Inflammatory macrophage (primary cell): Measurements from ENCODE around the gene MAST2.

Source experiments
- DNase-seq, 2 donors: peaks; one replicate each; pipeline ENCODE4 v3.0.0-alpha.2; 2020 to 2022

MAST2 gene

DNA sequence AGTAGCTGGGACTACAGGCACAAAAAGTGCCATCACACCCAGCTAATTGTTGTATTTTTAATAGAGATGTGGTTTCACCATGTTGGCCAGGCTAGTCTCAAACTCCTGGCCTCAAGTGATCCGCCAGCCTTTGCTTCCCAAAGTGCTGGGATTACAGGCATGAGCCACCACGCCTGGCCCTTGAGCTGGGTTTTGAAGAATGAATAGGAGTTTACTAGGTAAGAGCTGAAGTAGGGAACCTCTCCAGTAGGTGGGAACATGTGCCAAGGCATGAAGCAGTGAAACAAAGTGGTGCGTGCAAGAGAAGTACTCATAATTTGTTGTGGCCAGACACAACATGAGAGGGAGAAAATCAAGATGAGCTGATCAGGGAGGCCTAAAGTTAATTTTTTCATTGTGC is 55.8 kb downstream of the MAST2 start:
- no peak for DNase-seq

GRCh38 chr1:45862008-45862407 is 58.6 kb downstream of the MAST2 start:
- no peak for DNase-seq

- no peak for DNase-seq
These were observed 59.8 kb downstream of the MAST2 start for GRCh38 chr1:45863218-45863617.

- DNase-seq: no peak
These were observed 61.0 kb downstream of the MAST2 start for GRCh38 chr1:45864167-45865106.

DNA sequence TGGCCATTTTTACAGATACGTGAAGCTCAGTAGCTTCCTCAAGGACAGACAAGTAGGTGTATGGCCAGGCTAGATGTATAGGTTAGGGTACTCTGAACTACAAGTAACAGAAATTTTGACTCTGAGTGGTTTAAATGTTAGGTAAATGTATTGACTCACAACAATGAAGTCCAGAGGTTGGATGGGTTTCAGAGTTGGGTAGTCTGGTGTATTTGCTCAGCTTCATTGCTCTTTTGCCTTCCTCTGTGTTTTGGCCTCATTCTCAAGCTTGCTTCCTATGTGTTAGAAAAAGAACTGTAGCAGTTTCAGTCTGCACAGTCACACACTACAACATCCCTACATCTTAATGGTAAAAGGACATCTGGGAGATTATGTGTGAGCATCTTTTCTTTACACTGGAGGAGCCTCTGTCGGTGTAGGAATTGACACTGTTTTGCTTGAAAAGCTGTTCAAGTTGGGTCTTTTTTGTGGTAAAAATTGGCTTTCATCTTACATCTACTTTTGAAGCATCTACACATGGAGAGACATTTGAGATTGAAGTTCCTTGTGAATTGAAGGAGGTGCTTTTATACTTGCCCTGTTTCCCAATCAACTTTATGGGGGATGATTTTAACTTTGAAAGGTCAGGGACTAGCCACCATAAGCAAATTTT is 64.4 kb downstream of the MAST2 start:
- DNase-seq: no peak

GRCh38 chr1:45868861-45869260 is 65.4 kb downstream of the MAST2 start:
- DNase-seq: no peak

DNA sequence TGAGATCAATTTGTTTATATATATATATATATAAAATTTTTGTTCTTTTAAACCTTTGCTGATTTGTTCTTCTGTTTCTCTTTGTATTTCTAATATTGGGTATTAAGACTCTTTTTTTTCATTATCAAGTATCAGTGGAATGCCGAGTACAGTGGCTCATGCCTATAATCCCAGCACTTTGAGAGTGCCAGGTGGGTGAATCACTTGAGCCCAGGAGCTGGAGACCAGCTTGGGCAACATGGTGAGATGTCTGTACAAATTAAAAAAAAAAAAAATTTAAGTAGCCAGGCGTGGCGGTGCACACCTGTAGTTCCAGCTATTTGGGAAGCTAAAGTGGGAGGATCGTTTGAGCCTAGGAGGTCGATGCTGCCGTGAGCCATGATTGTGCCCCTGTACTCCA is 67.1 kb downstream of the MAST2 start:
- DNase-seq: no peak

DNA sequence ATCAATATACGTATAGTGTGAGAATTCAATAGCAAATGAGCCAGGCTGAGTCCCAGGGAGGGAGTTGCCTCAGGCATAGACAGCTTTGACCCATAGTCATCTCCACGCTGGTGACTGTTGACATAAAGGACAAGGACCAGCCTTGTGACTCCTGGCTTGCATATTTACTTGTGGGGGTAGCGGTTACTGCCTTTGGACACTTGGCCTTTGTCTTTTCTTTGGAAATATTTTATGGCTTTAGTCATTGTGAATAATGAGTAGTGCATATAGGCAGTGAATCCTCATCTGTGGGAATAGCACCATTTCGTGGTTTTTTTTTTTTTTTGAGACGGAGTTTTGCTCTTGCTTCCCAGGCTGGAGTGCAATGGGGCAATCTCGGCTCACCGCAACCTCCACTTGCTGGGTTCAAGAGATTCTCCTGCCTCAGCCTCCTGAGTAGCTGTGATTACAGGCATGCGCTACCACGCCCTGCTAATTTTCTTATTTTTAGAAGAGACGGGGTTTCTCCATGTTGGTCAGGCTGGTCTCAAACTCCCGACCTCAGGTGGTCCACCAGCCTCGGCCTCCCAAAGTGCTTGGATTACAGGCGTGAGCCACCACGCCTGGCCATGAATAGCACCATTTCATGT is 68.9 kb downstream of the MAST2 start:
- peak in 1 of 2 donors; percentile 9 for DNase-seq

DNA sequence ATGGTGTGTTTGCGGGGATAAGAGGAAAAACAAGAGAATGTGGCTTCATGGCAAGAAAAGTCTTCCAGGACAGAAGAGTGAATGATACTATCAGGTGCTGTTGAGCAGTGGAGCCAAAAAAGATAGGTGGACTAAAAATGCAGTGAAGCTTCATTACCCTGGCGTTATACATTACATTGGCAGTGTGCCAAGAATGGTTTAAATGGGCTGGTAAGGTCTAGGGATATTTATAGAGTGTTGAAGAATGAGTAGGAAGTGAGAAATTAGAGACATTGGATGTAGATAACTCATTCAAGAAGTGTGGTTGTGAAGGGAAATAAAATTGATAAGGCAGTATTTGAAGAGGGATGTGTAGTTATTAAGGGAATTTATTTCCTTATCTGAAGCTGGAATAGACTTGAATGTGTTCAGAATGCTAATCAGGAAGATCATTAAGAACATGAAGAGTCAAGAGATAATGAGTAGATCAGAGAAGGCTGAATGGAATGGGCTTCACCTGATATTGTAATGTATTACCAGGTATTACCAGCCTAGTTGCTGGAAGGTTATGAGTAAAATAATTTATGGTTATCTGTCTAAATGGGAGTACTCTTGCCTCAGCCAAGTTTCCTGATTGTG is 72.7 kb downstream of the MAST2 start:
- DNase-seq: no peak

DNA sequence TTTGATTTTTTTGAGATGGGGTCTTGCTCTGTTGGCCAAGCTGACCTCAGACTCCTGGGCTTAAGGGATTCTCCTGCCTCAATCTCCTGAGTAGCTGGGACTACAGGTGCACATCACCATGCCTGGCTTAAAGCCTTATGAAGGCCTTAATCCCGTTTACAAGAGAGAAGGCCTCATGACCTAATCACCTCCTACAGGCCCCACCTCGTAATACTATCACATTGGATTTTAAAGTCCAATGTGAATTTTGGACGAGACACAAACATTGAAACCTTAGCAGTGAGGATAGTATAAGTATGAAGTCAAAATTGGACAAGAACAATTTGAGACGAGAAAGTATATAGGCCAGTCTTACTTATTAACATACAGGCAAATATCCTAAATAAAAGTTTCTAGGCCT is 73.9 kb downstream of the MAST2 start:
- DNase-seq: no peak

GRCh38 chr1:45879885-45880598 is 76.6 kb downstream of the MAST2 start:
- DNase-seq: peak in 1 of 2 donors; percentile 21

DNA sequence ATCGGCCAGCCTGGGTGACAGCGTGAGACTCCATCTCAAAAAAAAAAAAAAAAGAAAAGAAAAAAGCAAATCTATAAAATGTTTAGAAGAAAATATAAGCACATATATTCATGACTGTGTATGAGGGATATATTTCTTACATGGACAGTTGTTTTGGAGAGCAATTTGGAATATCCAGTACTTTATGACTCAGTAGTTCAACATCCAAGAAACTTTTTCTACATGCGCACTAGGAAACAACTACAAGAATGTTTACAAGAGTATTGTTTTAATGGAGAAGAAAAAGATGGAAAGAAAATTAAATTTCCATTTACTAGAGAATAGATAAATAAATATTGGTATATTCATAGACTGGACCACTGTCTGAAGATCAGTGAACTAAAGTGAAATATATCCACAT is 77.5 kb downstream of the MAST2 start:
- no peak for DNase-seq

GRCh38 chr1:45883658-45884057 is 80.2 kb downstream of the MAST2 start:
- DNase-seq: no peak

DNA sequence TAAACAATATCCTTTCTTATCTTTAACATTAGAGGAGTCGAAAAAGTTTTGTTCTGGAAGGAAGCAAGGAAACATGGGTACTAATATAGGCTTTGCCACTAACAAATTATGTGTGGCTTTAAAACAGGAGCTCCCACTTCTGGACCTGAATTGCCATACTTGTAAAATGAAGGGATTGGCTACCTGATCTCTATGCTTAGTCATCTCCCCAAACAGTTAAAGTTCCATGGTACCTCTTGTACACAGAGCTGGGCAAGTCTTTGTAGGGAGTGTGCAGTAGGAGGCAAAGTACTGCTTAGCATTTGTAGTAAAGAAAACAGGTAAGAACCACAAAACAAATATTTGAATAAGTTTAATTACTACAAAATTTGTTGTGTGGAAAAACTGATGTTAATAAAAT is 81.3 kb downstream of the MAST2 start:
- no peak for DNase-seq

DNA sequence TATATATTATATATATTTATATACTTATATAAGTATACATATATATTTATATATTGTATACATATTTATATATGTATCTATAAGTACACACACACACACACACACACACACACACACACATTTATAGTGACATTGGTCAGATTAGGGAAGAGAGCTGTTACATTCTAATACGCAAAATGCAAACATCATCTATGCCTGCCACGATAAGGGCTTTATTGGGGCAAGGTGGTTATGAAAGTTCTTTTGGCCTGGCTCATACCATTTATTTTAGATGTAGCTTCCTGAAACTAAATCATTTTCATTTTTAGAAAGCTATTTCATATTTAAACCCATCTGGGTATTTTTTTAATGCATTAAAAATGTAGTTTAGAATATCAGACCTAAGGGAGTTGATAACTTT is 82.8 kb downstream of the MAST2 start:
- DNase-seq: no peak

- no peak for DNase-seq
These were observed 83.9 kb downstream of the MAST2 start for GRCh38 chr1:45887156-45887842.

GRCh38 chr1:45890078-45890477 is 86.7 kb downstream of the MAST2 start:
- no peak for DNase-seq

DNA sequence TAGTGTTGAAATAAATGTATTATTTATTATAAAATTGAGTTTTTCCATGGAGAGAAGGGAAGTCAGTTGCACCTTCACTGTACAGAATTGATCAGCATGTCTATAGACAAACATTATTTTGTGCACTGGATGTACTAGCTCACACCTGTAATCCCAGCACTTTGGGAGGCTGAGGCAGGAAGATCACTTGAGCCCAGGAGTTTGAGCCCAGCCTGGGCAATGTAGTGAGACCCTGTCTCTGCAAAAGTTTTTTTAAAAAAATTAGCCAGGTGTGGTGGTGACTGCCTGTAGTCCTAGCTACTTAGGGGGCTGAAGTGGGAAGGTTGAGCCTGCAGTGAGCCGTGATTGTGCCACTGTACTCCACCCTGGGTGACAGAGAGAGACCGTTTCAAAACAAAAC is 87.7 kb downstream of the MAST2 start:
- no peak for DNase-seq

GRCh38 chr1:45892068-45892785 is 88.8 kb downstream of the MAST2 start:
- DNase-seq: no peak

DNA sequence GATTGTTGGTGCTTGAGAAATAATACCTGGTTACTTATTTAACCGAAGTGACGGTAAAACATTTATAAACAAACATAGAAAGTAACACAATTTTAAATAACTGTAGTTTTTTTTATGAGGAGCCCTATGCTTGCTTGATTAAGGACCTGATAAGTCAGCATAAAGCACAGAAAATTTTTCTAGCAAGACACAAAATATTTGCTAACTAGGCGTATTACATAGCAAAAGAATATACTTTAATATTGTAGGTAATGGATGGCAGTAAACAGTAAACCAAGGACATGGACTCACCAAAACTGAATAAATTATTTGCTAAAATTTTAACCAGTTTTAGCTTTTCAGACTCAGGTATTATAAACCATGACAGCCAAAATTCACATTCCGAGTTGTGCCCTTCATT is 90.9 kb downstream of the MAST2 start:
- DNase-seq: no peak

GRCh38 chr1:45894921-45895320 is 91.5 kb downstream of the MAST2 start:
- no peak for DNase-seq
